ENCODE results near the gene ACTG1.
A peak's percentile ranks its signal among the peaks of the same experiment; 100 is the strongest.
"Not testable (repeated sequence)": the region's sequence is repeated elsewhere in the genome, so short reads cannot be mapped to it uniquely, and the experiment has no call there.

ACTG1 gene

GRCh38 chr17:81531998-81532404 is 19.4 kb upstream of the ACTG1 start:
- DNase-seq, result not testable (repeated sequence)

DNA sequence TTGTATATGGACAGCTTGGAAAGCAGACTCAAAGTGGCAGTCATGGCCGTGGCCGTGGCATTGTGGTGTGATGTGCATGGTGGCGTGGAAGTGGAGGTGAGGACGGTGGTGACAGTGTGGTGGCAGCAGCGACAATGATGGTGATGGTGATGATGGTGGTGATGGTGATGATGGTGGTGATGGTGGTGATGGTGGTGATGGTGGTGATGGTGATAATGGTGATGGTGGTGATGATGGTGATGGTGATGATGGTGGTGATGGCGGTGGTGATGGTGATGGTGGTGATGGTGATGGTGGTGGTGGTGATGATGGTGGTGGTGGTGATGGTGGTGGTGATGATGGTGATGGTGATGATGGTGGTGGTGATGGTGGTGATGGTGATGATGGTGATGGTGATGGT is 18.4 kb upstream of the ACTG1 start:
- not testable (repeated sequence) for DNase-seq

DNA sequence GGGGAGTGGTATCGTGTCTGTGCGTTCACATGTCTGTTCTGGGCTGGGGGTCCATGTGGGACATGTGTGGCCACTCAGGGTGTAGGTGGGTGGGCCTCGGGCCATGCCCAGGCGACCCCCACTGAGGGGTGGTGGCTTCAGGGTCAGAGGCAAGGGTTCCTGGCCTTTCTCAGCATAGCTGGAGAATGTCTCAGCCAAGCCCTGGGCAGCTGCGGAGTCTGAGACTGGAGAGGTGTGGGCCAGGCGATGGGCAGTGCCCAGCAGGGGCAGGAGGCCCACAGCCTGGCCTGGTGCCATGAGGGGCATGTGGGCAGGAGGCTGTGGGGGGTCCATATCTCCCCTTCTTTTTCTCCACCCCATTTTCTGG is 16.8 kb upstream of the ACTG1 start:
- DNase-seq, result no peak

DNA sequence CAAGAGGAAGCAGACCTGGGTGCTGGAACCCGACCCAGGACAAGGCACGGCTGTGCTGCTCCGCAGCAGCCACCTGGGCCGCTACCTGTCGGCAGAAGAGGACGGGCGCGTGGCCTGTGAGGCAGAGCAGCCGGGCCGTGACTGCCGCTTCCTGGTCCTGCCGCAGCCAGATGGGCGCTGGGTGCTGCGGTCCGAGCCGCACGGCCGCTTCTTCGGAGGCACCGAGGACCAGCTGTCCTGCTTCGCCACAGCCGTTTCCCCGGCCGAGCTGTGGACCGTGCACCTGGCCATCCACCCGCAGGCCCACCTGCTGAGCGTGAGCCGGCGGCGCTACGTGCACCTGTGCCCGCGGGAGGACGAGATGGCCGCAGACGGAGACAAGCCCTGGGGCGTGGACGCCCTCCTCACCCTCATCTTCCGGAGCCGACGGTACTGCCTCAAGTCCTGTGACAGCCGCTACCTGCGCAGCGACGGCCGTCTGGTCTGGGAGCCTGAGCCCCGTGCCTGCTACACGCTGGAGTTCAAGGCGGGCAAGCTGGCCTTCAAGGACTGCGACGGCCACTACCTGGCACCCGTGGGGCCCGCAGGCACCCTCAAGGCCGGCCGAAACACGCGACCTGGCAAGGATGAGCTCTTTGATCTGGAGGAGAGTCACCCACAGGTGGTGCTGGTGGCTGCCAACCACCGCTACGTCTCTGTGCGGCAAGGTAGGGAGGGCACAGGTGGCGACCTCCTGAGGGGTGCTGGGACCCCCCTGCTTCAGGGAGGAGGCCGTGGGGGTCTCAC is 16.2 kb upstream of the ACTG1 start:
- DNase-seq, result no peak

DNA sequence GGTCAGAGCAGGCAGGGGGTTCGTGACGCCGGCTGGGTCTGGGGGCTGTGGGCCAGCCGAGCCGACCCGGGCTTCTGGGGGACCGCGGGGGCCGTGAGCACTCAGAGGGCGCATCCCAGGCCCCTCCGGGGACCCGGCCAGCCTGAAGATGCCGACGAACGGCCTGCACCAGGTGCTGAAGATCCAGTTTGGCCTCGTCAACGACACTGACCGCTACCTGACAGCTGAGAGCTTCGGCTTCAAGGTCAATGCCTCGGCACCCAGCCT is 15.7 kb upstream of the ACTG1 start:
- DNase-seq, result no peak

- DNase-seq, result no peak
Observed at GRCh38 chr17:81527591-81528383, 15.2 kb upstream of the ACTG1 start, which contains the start of gene FSCN2. FSCN2 (plus strand) TSS chr17:81528377; CDS start chr17:81528532, 155 bp downstream.

DNA sequence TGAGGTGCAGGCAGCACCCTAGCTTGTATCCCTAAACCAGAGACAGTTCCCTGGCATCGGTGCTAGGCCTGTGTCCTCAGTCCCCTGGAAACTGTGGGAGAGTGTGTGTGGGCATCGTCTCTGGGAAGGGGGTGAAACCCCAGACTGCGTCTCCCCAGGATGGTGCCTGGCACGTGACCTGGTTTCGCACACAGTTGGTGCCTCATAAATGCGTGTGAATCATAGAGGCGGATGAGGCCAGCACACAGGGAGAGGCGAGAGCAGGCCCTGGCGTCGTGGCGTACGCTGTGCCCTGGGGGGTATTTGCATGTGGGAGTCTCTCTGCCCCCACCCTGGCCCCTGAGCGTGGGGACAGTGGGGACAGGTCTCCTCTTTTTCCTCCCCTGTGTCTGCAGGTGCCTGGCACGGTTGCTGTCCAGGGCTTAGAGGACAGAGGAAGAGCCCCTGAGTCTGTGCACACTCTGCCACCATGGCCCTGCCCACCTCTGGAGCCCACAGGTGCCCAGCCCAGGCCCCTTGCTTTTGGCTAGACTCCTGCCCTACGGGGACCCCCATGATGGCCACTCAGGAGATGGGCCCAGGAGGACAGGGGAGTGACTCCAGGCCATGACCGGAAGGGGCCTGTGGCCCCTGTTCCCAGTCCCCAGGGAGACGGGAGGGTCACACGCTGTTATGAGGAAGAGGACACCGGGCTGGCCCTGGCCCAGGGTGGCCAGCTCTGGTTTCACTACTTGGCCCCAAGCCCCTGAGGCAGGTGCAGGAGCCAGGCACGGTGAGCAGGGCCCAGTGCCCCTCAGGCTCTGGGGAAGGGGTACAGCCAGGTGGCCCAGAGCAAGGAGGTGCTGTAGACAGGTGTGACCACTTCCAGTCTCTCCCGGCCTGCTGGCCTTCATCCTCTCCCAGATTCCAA is 14.3 kb upstream of the ACTG1 start:
- no peak for DNase-seq

DNA sequence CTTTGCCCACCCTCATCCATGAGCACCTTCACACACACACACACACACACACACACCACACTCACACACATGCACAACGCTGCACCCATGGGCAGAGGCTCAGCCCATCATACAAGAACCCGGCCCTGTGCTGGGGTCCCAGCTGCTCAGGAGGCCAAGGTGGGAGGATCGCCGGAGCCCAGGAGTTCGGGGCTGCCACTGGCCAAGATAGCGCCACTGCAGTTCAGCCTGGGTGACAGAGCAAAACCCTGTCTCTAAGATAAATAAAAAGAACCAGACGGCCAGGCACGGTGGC is 12.2 kb upstream of the ACTG1 start:
- no peak for DNase-seq

- no peak for DNase-seq
Observed at GRCh38 chr17:81524039-81524864, 11.7 kb upstream of the ACTG1 start.

GRCh38 chr17:81523402-81524038 is 10.9 kb upstream of the ACTG1 start:
- DNase-seq, result no peak

DNA sequence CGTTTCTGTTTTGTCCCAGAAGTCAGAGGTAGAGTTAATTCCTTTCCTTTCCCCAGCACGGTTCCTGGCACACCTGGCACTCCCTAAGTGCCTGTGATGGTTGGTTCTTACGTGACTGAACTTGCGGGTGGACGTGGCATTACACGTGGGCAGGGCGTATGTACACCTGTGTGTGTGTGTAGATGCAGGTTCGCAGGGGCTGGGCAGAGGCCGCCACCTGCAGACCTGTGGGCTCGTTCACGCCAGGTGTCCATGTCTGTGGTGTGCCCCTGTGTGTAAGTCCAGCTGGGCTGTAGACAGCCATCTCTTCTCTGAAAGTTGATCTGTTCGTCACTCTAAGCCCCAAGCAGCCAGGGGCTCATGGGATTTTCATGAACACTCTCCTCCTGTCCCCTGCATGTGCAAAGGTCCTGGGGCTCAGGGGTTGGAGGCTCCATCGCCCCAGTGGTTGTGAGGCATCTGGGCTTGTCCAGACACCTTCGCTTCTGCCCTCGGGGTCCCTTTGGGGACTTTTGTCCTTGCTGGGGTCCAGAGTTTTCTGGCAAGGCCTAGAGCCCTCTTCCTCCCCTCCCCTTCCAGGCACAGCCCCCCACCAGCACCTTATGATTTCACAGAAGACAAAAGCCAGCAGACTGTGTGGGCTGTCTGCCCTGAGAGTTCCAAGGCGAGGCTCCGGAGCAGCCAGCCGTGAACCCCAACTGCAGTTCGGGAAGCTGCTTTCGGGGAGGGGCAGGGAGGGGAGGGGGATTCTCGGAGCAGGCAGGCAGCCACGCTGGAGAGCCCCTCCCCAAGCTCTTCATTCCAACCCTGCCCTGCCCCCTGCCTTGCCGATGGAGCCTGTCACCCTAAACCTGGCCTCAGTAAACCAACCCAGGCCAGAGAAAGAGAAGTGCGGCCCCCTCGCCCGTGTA is 10.1 kb upstream of the ACTG1 start:
- DNase-seq, result no peak

DNA sequence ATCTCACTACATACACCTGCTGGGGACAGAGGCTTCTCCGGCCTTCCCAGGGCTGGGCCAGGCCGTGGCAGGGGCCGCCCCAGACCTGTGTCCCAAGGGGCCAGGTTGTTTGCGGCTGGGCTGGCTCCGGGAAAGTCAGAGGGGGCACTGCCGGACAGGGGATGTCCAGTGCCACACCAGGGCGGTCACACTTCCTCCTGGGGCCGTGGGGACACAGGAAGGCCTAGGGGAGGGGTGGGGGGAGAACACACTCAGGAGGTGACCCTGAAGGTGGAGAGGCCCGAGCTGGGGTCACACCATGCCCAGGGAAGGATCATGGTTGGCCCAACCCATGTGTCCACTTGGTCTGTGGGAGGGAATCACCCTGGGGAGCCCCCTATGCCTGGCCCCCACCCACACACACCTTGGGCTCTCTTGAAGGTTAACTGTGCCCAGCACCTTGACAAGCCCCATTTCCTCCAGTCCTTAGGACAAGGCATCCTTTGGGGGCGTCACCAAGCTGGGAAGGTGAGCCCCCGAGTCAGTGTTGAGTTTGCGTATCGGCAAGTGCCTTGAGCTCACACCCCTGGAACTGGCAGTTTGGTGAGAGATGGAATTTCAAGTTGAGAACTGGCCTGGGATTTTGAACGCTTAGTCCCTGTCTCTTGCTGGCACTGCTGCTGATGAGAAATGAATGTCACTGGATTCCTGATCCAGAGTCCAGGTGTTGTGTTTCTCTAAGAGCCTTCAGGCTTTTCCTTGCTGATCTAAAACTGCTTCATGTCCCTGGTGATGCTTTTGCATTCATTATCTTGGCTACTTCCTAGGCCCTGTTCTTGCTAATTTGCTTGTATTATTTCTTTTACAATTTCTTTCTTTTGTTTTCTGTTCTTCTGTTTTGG is 7.7 kb upstream of the ACTG1 start:
- DNase-seq, result no peak

GRCh38 chr17:81519284-81520020 is 6.9 kb upstream of the ACTG1 start:
- DNase-seq, result peak; percentile 63

- DNase-seq, result no peak
Observed at GRCh38 chr17:81518785-81519283, 6.2 kb upstream of the ACTG1 start.

DNA sequence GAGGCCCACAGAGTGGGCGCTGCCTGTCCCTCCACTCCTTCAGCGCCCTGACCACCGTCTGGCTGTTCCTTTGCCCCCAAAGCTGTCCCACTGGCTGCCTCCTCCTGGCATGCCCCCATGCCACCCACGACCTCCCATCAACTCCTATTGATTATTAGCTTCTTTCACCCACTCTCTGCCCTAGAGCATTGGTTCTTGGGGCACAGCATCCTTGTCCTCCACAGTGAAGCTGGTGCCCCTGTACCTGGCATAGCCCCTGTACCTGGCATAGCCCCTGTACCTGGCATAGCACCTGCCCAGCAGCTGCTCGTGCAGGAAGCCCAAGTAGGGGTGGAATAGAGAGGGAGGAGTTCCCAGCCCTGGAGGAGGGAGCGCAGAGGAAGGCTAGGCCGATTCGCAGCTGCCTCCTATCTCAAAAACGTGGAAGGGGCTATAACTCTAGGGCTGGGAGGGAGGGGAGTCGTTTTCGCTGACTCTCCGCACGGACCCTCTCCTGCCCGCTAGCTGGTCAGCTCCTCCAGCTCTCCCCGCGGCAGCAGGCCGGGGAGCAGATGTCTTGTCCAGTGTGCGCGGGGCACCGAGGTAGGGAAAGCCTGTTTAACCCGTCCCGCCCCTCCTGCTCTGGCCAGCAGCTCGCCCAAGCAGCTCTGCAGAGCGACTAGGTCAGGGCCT is 5.7 kb upstream of the ACTG1 start:
- DNase-seq, result no peak

- DNase-seq, result no peak
Observed at GRCh38 chr17:81517339-81518112, 4.9 kb upstream of the ACTG1 start.

- DNase-seq, result no peak
Observed at GRCh38 chr17:81517009-81517338, 4.4 kb upstream of the ACTG1 start.

DNA sequence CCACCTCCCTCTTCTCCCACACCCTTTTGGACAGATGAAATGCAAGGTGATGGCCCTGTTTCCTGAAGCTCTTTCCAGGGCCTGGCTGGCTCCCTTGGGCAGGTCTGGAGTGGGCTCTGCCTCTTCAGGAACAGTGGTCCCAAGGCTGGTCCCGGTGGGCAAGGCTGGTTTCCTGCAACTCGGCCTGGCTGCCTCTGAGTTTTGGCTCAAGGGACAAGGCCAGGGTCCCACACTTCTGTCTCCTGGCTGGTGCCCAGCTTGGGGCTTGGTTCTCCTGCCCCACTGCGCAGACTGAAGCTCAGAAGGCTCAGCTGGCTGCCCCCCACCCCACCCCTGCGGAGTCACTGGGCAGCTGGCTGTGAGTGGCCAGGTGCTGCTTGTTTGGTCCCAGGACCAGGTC is 3.8 kb upstream of the ACTG1 start:
- no peak for DNase-seq

Data from stimulated activated CD4-positive, alpha-beta T cell treated with anti-CD3 and anti-CD28 coated beads, Interleukin-12 subunit alpha, Interleukin-12 subunit beta, amount 100 ng/mL, for 4 hours (primary cell).